Panc1 (cell line): ENCODE measurements around the gene PSMD8. TPM values are rescaled to one million over a fixed set of nuclear protein-coding genes. Genes with fewer than 3 reads are reported as not detected.

ENCODE experiments used
- ATAC-seq: fragments of 200-7000 bp; cut with Tn5 transposase; 2 replicates; pipeline ENCODE4 v1.9.1; 2020; ENCODE audit warnings: mild to moderate bottlenecking, moderate library complexity
- BruUV-seq: library from RNA; stranded (reverse); fragments of 400-500 nt; replicated peaks from 2 replicates; lab custom pipeline; 2021; lab: Mats Ljungman, UMichigan
- CTCF ChIA-PET: fragments of 300-600 bp; sonication (Branson Sonifier 250); formaldehyde crosslinking; loops from one replicate; lab custom pipeline; 2022; ENCODE audit warnings: antibody characterized with exemption; lab: Charles Lee
- POLR2A ChIA-PET: fragments of 300-600 bp; sonication (Branson Sonifier 250); formaldehyde crosslinking; loops from one replicate; lab custom pipeline; 2022; ENCODE audit warnings: antibody characterized with exemption; lab: Charles Lee
- DNase-seq: peaks from one replicate; pipeline ENCODE4 v3.0.0-alpha.2; 2010; ENCODE audit warnings: low read depth, low spot score
- H3K27ac ChIP-seq: 2 replicates; pipeline ENCODE4 v1.5.1; 2011; ENCODE audit warnings: mild to moderate bottlenecking, low read length, inconsistent platforms
- H3K27me3 ChIP-seq: fragments of 200-500 bp; sonication (Bioruptor generic); 2 replicates; pipeline ENCODE4 v1.6.0; 2014; ENCODE audit warnings: low read length, inconsistent platforms; ENCODE audit not compliant: control insufficient read depth, insufficient read depth
- H3K36me3 ChIP-seq: fragments of 200-500 bp; sonication (Bioruptor generic); 2 replicates; pipeline ENCODE4 v1.5.1; 2014; ENCODE audit warnings: inconsistent platforms, mild to moderate bottlenecking, low read length, moderate library complexity; ENCODE audit not compliant: control insufficient read depth, insufficient read depth
- H3K4me1 ChIP-seq: 2 replicates; pipeline ENCODE4 v1.5.1; 2011; ENCODE audit warnings: inconsistent platforms, mild to moderate bottlenecking, low read length, moderate library complexity; ENCODE audit not compliant: control insufficient read depth, insufficient read depth
- H3K4me3 ChIP-seq, 2 experiments: 2 replicates each; pipeline ENCODE4 v1.5.1; 2011 to 2012; ENCODE audit warnings: low read depth in 2 of 2, low read length in 2 of 2, mild to moderate bottlenecking in 2 of 2, inconsistent platforms in 1 of 2, moderate library complexity in 1 of 2
- H3K9me3 ChIP-seq: fragments of 200-500 bp; sonication (Bioruptor generic); 2 replicates; pipeline ENCODE4 v1.5.1; 2014; ENCODE audit warnings: low read depth, mild to moderate bottlenecking, inconsistent platforms, low read length, moderate library complexity; ENCODE audit not compliant: control insufficient read depth, insufficient read depth
- CTCF ChIP-seq: fragments of 450-650 bp; IDR thresholded peaks from 2 replicates; pipeline ENCODE4 v1.5.1; 2017; ENCODE audit warnings: mild to moderate bottlenecking
- POLR2AphosphoS5 ChIP-seq: IDR thresholded peaks from 2 replicates; pipeline ENCODE4 v1.6.1; 2012; ENCODE audit warnings: mild to moderate bottlenecking, low read depth, low read length, moderate library complexity
- SIN3A ChIP-seq: IDR thresholded peaks from 2 replicates; pipeline ENCODE4 v1.6.1; 2012; ENCODE audit warnings: low read depth, mild to moderate bottlenecking, low read length, moderate library complexity, borderline replicate concordance; ENCODE audit not compliant: insufficient read depth
- TCF7L2 ChIP-seq: IDR thresholded peaks from 2 replicates; pipeline ENCODE4 v1.6.1; 2011; ENCODE audit warnings: mild to moderate bottlenecking, low read depth, low read length, inconsistent platforms
- in situ Hi-C: cut with HindIII; loops from 2 replicates; pipeline ENCODE4 v1.10.0; 2016; ENCODE audit warnings: low sequenced_read_pairs, low pct_unique_long_range_greater_than_20kb
- intact Hi-C: fragments of 100-400 bp; cut with micrococcal nuclease; formaldehyde crosslinking; loops from one replicate; pipeline ENCODE4 v1.10.0; 2022; ENCODE audit not compliant: unreplicated experiment
- total RNA-seq: library from RNA; stranded (reverse); gene quantifications from one replicate; pipeline ENCODE4 v1.2.1, GENCODE V29; 2021; ENCODE audit not compliant: unreplicated experiment
- TF ChIP-seq, protein P1 (sequence below), 2 experiments: IDR thresholded peaks; 2 replicates each; pipeline ENCODE4 v1.6.1; 2011 to 2012; ENCODE audit warnings: low read depth in 2 of 2, control low read depth in 1 of 2, low read length in 1 of 2, mild to moderate bottlenecking in 1 of 2, moderate library complexity in 1 of 2; ENCODE audit not compliant: insufficient read depth in 1 of 2

PSMD8 gene
- total RNA-seq, 1 experiment from 2014 or later = 388 TPM

DNA sequence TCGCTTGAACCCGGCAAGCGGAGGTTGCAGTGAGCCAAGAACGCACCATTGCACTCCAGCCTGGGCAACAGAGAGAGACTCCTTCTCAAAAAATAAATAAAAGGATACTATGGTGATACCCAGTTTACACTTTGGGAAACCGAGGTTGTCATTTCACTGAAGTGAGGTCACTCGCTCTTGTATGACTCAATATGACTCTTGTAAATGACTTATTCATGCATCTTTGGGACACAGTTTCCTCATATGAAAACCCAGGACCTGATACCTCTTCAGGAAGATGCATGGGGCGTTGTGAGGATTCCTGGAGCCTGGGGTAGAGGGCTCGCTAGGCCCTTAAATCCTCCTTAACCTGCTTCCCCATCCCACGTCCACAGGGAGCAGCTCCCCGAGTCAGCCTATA is 4.5 kb downstream of the PSMD8 start:
- no peaks in the 10 kb centered on the region for H3K9me3 ChIP-seq
- intact Hi-C loops (no loop called here), in situ Hi-C loops (no loop called here)
- no peak overlapping the region for H3K4me3 ChIP-seq
- POLR2A ChIA-PET = no interaction called here
- DNase-seq (no peak), ATAC-seq (no peak)
- peaks cover 8% of the 10 kb centered on the region for H3K4me1 ChIP-seq
- TF ChIP-seq CTCF = no peak
- no peak for TF ChIP-seq POLR2AphosphoS5
- TF ChIP-seq SIN3A = no peak
- no peak for TF ChIP-seq TCF7L2
- TF ChIP-seq, protein P1, sequence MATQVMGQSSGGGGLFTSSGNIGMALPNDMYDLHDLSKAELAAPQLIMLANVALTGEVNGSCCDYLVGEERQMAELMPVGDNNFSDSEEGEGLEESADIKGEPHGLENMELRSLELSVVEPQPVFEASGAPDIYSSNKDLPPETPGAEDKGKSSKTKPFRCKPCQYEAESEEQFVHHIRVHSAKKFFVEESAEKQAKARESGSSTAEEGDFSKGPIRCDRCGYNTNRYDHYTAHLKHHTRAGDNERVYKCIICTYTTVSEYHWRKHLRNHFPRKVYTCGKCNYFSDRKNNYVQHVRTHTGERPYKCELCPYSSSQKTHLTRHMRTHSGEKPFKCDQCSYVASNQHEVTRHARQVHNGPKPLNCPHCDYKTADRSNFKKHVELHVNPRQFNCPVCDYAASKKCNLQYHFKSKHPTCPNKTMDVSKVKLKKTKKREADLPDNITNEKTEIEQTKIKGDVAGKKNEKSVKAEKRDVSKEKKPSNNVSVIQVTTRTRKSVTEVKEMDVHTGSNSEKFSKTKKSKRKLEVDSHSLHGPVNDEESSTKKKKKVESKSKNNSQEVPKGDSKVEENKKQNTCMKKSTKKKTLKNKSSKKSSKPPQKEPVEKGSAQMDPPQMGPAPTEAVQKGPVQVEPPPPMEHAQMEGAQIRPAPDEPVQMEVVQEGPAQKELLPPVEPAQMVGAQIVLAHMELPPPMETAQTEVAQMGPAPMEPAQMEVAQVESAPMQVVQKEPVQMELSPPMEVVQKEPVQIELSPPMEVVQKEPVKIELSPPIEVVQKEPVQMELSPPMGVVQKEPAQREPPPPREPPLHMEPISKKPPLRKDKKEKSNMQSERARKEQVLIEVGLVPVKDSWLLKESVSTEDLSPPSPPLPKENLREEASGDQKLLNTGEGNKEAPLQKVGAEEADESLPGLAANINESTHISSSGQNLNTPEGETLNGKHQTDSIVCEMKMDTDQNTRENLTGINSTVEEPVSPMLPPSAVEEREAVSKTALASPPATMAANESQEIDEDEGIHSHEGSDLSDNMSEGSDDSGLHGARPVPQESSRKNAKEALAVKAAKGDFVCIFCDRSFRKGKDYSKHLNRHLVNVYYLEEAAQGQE (IDR thresholded peaks at IDR 0.05; ENCODE audit: insufficient read depth in 1 of 2, low read depth in 2 of 2, low read length in 1 of 2) = no peak
- no peaks in the 10 kb centered on the region for H3K27me3 ChIP-seq
- no TSS peak for BruUV-seq
- H3K27ac ChIP-seq = no peak overlapping the region
- CTCF ChIA-PET = no interaction called here
- H3K36me3 ChIP-seq = peaks cover 22% of the 10 kb centered on the region

DNA sequence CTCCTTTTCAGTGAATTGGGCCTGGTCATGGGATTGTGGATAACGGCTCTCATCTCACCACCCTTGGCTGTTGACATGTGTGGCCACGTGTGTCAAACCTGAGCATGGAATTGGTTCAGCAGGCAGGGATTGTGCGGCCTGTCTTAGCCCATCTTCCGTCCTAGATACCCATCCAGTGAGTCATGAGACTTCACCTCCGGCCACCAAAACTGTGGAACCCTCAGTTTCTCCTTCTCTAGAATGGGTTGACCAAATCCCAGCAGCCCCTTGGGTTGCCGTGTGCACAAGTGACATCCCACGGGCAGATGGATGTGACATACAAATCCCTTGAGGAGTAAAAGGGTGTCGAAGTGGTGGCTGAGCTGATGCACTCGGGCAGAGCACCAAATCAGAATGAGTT is 6.8 kb downstream of the PSMD8 start:
- H3K36me3 ChIP-seq = peaks cover 22% of the 10 kb centered on the region
- DNase-seq (no peak), ATAC-seq (no peak)
- H3K4me1 ChIP-seq = peaks cover 2% of the 10 kb centered on the region
- ChIA-PET POLR2A (no interaction called here), CTCF (no interaction called here)
- no peaks in the 10 kb centered on the region for H3K9me3 ChIP-seq
- no peak for TF ChIP-seq TCF7L2
- TF ChIP-seq SIN3A = no peak
- no peak for TF ChIP-seq POLR2AphosphoS5
- no peak for TF ChIP-seq CTCF
- TF ChIP-seq, protein P1 (IDR thresholded peaks at IDR 0.05; ENCODE audit: insufficient read depth in 1 of 2, low read depth in 2 of 2, low read length in 1 of 2) = no peak
- no peak overlapping the region for H3K27ac ChIP-seq
- no TSS peak for BruUV-seq
- H3K4me3 ChIP-seq = no peak overlapping the region
- no peaks in the 10 kb centered on the region for H3K27me3 ChIP-seq
- in situ Hi-C loops = no loop called here
- intact Hi-C loops = no loop called here
